Trophoblast cell (in vitro differentiated cells and primary cell): ENCODE results near the gene UBE2E2.

ENCODE experiments used
- DNase-seq, 2 donors: peaks; one replicate each; pipeline ENCODE4 v3.0.0-alpha.2; 2016
- H2AFZ ChIP-seq: 2 replicates; pipeline ENCODE4 v1.6.1; 2013; ENCODE audit warnings: low read length, moderate library complexity, mild to moderate bottlenecking; ENCODE audit not compliant: insufficient read depth, poor library complexity
- H2AK5ac ChIP-seq: 2 replicates; pipeline ENCODE4 v1.6.1; 2013; ENCODE audit warnings: mild to moderate bottlenecking, low read length
- H2BK120ac ChIP-seq: 2 replicates; pipeline ENCODE4 v1.6.1; 2013; ENCODE audit warnings: low read length, mild to moderate bottlenecking, moderate library complexity; ENCODE audit not compliant: insufficient read depth, poor library complexity
- H2BK12ac ChIP-seq: 2 replicates; pipeline ENCODE4 v1.6.1; 2013; ENCODE audit warnings: mild to moderate bottlenecking, low read length, moderate library complexity
- H2BK5ac ChIP-seq: 2 replicates; pipeline ENCODE4 v1.6.1; 2013; ENCODE audit warnings: low read length, low read depth, moderate library complexity, mild to moderate bottlenecking; ENCODE audit not compliant: poor library complexity
- H3K14ac ChIP-seq: 2 replicates; pipeline ENCODE4 v1.6.1; 2013; ENCODE audit warnings: mild to moderate bottlenecking, low read length
- H3K18ac ChIP-seq: 2 replicates; pipeline ENCODE4 v1.6.1; 2013; ENCODE audit warnings: mild to moderate bottlenecking, low read length
- H3K23ac ChIP-seq: 2 replicates; pipeline ENCODE4 v1.6.1; 2013; ENCODE audit warnings: low read length
- H3K27ac ChIP-seq: 2 replicates; pipeline ENCODE4 v1.5.1; 2013; ENCODE audit warnings: low read depth, mild to moderate bottlenecking, inconsistent platforms, low read length, moderate library complexity
- H3K27me3 ChIP-seq: 2 replicates; pipeline ENCODE4 v1.6.1; 2013; ENCODE audit warnings: inconsistent platforms, mild to moderate bottlenecking, low read length, moderate library complexity; ENCODE audit not compliant: insufficient read depth
- H3K36me3 ChIP-seq, 2 experiments: 1 replicate in 1 of 2; 2 replicates in 1 of 2; pipeline ENCODE4 v1.6.1; 2013; ENCODE audit warnings: low read length in 2 of 2, mild to moderate bottlenecking in 2 of 2, moderate library complexity in 1 of 2; ENCODE audit not compliant: insufficient read depth in 2 of 2, control insufficient read depth in 1 of 2
- H3K4ac ChIP-seq: 2 replicates; pipeline ENCODE4 v1.6.1; 2013; ENCODE audit warnings: low read depth, mild to moderate bottlenecking, low read length, moderate library complexity
- H3K4me1 ChIP-seq, 2 experiments: 1 replicate in 1 of 2; 2 replicates in 1 of 2; pipeline ENCODE4 v1.6.1; 2013; ENCODE audit warnings: low read length in 2 of 2, mild to moderate bottlenecking in 2 of 2, moderate library complexity in 1 of 2; ENCODE audit not compliant: insufficient read depth in 2 of 2, control insufficient read depth in 1 of 2
- H3K4me2 ChIP-seq: 2 replicates; pipeline ENCODE4 v1.6.1; 2013; ENCODE audit warnings: inconsistent platforms, mild to moderate bottlenecking, low read length, moderate library complexity
- H3K4me3 ChIP-seq: 2 replicates; pipeline ENCODE4 v1.5.1; 2013; ENCODE audit warnings: mild to moderate bottlenecking, low read depth, low read length, inconsistent platforms
- H3K79me1 ChIP-seq: one replicate; pipeline ENCODE4 v1.6.1; 2013; ENCODE audit warnings: low read length
- H3K79me2 ChIP-seq: 2 replicates; pipeline ENCODE4 v1.6.1; 2013; ENCODE audit warnings: low read length, mild to moderate bottlenecking; ENCODE audit not compliant: control insufficient read depth, insufficient read depth, poor library complexity
- H3K9ac ChIP-seq: 2 replicates; pipeline ENCODE4 v1.6.1; 2013; ENCODE audit warnings: mild to moderate bottlenecking, low read length
- H3K9me3 ChIP-seq: 2 replicates; pipeline ENCODE4 v1.6.1; 2013; ENCODE audit warnings: low read depth, mild to moderate bottlenecking, control low read depth, inconsistent platforms, low read length; ENCODE audit not compliant: insufficient read depth
- H4K12ac ChIP-seq: 2 replicates; pipeline ENCODE4 v1.6.1; 2013; ENCODE audit warnings: low read depth, mild to moderate bottlenecking, low read length, moderate library complexity
- H4K8ac ChIP-seq: 2 replicates; pipeline ENCODE4 v1.6.1; 2013; ENCODE audit warnings: low read depth, mild to moderate bottlenecking, low read length, moderate library complexity
- H4K91ac ChIP-seq: one replicate; pipeline ENCODE4 v1.6.1; 2013; ENCODE audit warnings: low read depth, mild to moderate bottlenecking, low read length, moderate library complexity
- WGBS: extraction: QIAGEN DNeasy Blood & Tissue Kit; methylation state at CpG from one replicate; pipeline ENCODE4 v1.1.7; 2013; ENCODE audit warnings: missing lambda C conversion rate; ENCODE audit not compliant: insufficient read length, insufficient coverage; ENCODE audit errors: extremely low coverage; 5-methylcytosine and 5-hydroxymethylcytosine counted together

The UBE2E2 gene

GRCh38 chr3:23496165-23496564 is 293.0 kb downstream of the UBE2E2 start:
- Histone ChIP-seq H4K12ac (no peak overlapping the region), H3K4ac (no peak overlapping the region), H3K9ac (no peak overlapping the region), H2AFZ (no peak overlapping the region), H2BK5ac (no peak overlapping the region), H3K4me1 (no peaks in the 10 kb centered on the region), H2BK120ac (no peak overlapping the region), H3K27ac (no peak overlapping the region), H4K8ac (no peak overlapping the region), H2AK5ac (no peak overlapping the region), H3K23ac (no peak overlapping the region), H2BK12ac (no peak overlapping the region), H3K4me2 (no peak overlapping the region), H3K27me3 (no peaks in the 10 kb centered on the region), H3K79me1 (no peaks in the 10 kb centered on the region), H4K91ac (no peak overlapping the region), H3K18ac (no peak overlapping the region), H3K4me3 (no peak overlapping the region), H3K79me2 (no peaks in the 10 kb centered on the region), H3K36me3 (no peaks in the 10 kb centered on the region), H3K9me3 (no peaks in the 10 kb centered on the region), H3K14ac (no peak overlapping the region)
- no CpG with 5 or more reads among the region's 1 CpG for WGBS
- no peak for DNase-seq

- H4K12ac ChIP-seq: no peak overlapping the region
- H2BK12ac ChIP-seq: no peak overlapping the region
- no peak overlapping the region for H3K27ac ChIP-seq
- no peaks in the 10 kb centered on the region for H3K27me3 ChIP-seq
- no peak overlapping the region for H3K4me2 ChIP-seq
- H3K4me1 ChIP-seq: no peaks in the 10 kb centered on the region
- H3K4ac ChIP-seq: no peak overlapping the region
- H2BK5ac ChIP-seq: no peak overlapping the region
- H3K36me3 ChIP-seq: no peaks in the 10 kb centered on the region
- H3K23ac ChIP-seq: no peak overlapping the region
- no CpG with 5 or more reads among the region's 5 CpGs for WGBS
- H2AK5ac ChIP-seq: no peak overlapping the region
- H2AFZ ChIP-seq: no peak overlapping the region
- DNase-seq: peak in 1 of 2 donors; percentile 29
- H3K14ac ChIP-seq: no peak overlapping the region
- no peak overlapping the region for H4K8ac ChIP-seq
- no peak overlapping the region for H4K91ac ChIP-seq
- H3K18ac ChIP-seq: no peak overlapping the region
- H3K9me3 ChIP-seq: no peaks in the 10 kb centered on the region
- no peak overlapping the region for H3K9ac ChIP-seq
- no peak overlapping the region for H3K4me3 ChIP-seq
- H2BK120ac ChIP-seq: no peak overlapping the region
- no peaks in the 10 kb centered on the region for H3K79me1 ChIP-seq
- H3K79me2 ChIP-seq: no peaks in the 10 kb centered on the region
Measured at GRCh38 chr3:23497156-23497555, 294.0 kb downstream of the UBE2E2 start.

- Histone ChIP-seq H2BK12ac (no peak overlapping the region), H2AFZ (no peak overlapping the region), H3K27me3 (no peaks in the 10 kb centered on the region), H3K79me2 (no peaks in the 10 kb centered on the region), H3K27ac (no peak overlapping the region), H3K4me2 (no peak overlapping the region), H3K23ac (no peak overlapping the region), H3K36me3 (no peaks in the 10 kb centered on the region), H2BK5ac (no peak overlapping the region), H3K9ac (no peak overlapping the region), H2AK5ac (no peak overlapping the region), H3K18ac (no peak overlapping the region), H3K14ac (no peak overlapping the region), H2BK120ac (no peak overlapping the region), H4K12ac (no peak overlapping the region), H3K9me3 (no peaks in the 10 kb centered on the region), H3K4me3 (no peak overlapping the region), H3K4ac (no peak overlapping the region), H3K79me1 (no peaks in the 10 kb centered on the region), H4K91ac (no peak overlapping the region), H4K8ac (no peak overlapping the region), H3K4me1 (no peaks in the 10 kb centered on the region)
- WGBS: no CpG with 5 or more reads among the region's 4 CpGs
- DNase-seq: no peak
Measured at GRCh38 chr3:23501201-23501802, 298.2 kb downstream of the UBE2E2 start.

- no peak overlapping the region for H4K91ac ChIP-seq
- H3K27ac ChIP-seq: no peak overlapping the region
- H3K4ac ChIP-seq: no peak overlapping the region
- peaks cover 0 to 3% of the 10 kb centered on the region in 2 experiments for H3K36me3 ChIP-seq
- WGBS: no CpG with 5 or more reads among the region's 5 CpGs
- H4K12ac ChIP-seq: no peak overlapping the region
- H3K23ac ChIP-seq: no peak overlapping the region
- H3K4me2 ChIP-seq: no peak overlapping the region
- no peaks in the 10 kb centered on the region for H3K27me3 ChIP-seq
- H3K79me1 ChIP-seq: no peaks in the 10 kb centered on the region
- no peak overlapping the region for H2BK12ac ChIP-seq
- H2AFZ ChIP-seq: no peak overlapping the region
- H3K18ac ChIP-seq: no peak overlapping the region
- no peaks in the 10 kb centered on the region for H3K9me3 ChIP-seq
- H2BK5ac ChIP-seq: no peak overlapping the region
- H2AK5ac ChIP-seq: no peak overlapping the region
- no peak overlapping the region for H2BK120ac ChIP-seq
- no peak for DNase-seq
- no peak overlapping the region for H3K14ac ChIP-seq
- H3K79me2 ChIP-seq: no peaks in the 10 kb centered on the region
- no peak overlapping the region for H3K4me3 ChIP-seq
- H4K8ac ChIP-seq: no peak overlapping the region
- H3K9ac ChIP-seq: no peak overlapping the region
- no peaks in the 10 kb centered on the region for H3K4me1 ChIP-seq
Measured at GRCh38 chr3:23508464-23508863, 305.3 kb downstream of the UBE2E2 start.
